ENCODE measurements around the gene EPHB2. TPM values are rescaled to one million over a fixed set of nuclear protein-coding genes. Genes with fewer than 3 reads are reported as not detected.

The EPHB2 gene
- polyA plus RNA-seq, 1 donor from 2014 or later, result 22.8 TPM

- H3K9me2 ChIP-seq (ENCODE audit: insufficient read depth, low read length), result no peaks in the 10 kb centered on the region
- no peak overlapping the region for H2AFZ ChIP-seq (ENCODE audit: low read depth, low read length)
- H3K27ac ChIP-seq (ENCODE audit: low read length), result no peak overlapping the region
- H4K20me1 ChIP-seq (ENCODE audit: insufficient read depth), result no peaks in the 10 kb centered on the region
- no peak overlapping the region for H3K4me3 ChIP-seq (ENCODE audit: low read length)
- no peaks in the 10 kb centered on the region for H3K79me2 ChIP-seq (replicated peaks; ENCODE audit: insufficient read depth, low read length)
- no peaks in the 10 kb centered on the region for H3F3A ChIP-seq (ENCODE audit: insufficient read depth, low read length, poor library complexity, severe bottlenecking)
- TF ChIP-seq REST (IDR thresholded peaks at IDR 0.05; ENCODE audit: borderline replicate concordance) (no peak), RAD21 (conservative IDR thresholded peaks at IDR 0.05) (no peak), MXI1 (conservative IDR thresholded peaks at IDR 0.05; ENCODE audit: poor library complexity, severe bottlenecking) (no peak), EZH2 (IDR thresholded peaks at IDR 0.05; ENCODE audit: borderline replicate concordance, insufficient read depth, low read length, poor library complexity, severe bottlenecking) (no peak), EP300 (conservative IDR thresholded peaks at IDR 0.05; ENCODE audit: poor library complexity, severe bottlenecking) (no peak), CTCF (IDR thresholded peaks at IDR 0.05; ENCODE audit: poor library complexity, severe bottlenecking) (no peak), TAF1 (IDR thresholded peaks at IDR 0.05; ENCODE audit: low read depth) (no peak), POLR2AphosphoS5 (IDR thresholded peaks at IDR 0.05) (no peak), SMC3 (conservative IDR thresholded peaks at IDR 0.05; ENCODE audit: poor library complexity) (no peak)
- H3K9ac ChIP-seq (ENCODE audit: low read length), result no peak overlapping the region
- no peak overlapping the region for H3K4me2 ChIP-seq (ENCODE audit: low read length)
- H3K9me3 ChIP-seq (ENCODE audit: low read length), result no peaks in the 10 kb centered on the region
- H3K36me3 ChIP-seq (ENCODE audit: insufficient read depth, low read length), result no peaks in the 10 kb centered on the region
- no peaks in the 10 kb centered on the region for H3K27me3 ChIP-seq (ENCODE audit: insufficient read depth, low read depth, low read length)
These were observed 247.9 kb downstream of the EPHB2 start for GRCh38 chr1:22958556-22958955.

GRCh38 chr1:22959545-22960360 is 249.1 kb downstream of the EPHB2 start:
- H3K36me3 ChIP-seq (ENCODE audit: insufficient read depth, low read length), result no peaks in the 10 kb centered on the region
- no peaks in the 10 kb centered on the region for H3K9me3 ChIP-seq (ENCODE audit: low read length)
- no peaks in the 10 kb centered on the region for H3K27me3 ChIP-seq (ENCODE audit: insufficient read depth, low read depth, low read length)
- H3K9ac ChIP-seq (ENCODE audit: low read length), result no peak overlapping the region
- H3F3A ChIP-seq (ENCODE audit: insufficient read depth, low read length, poor library complexity, severe bottlenecking), result no peaks in the 10 kb centered on the region
- no peak overlapping the region for H3K4me2 ChIP-seq (ENCODE audit: low read length)
- no peak overlapping the region for H2AFZ ChIP-seq (ENCODE audit: low read depth, low read length)
- H4K20me1 ChIP-seq (ENCODE audit: insufficient read depth), result no peaks in the 10 kb centered on the region
- no peaks in the 10 kb centered on the region for H3K9me2 ChIP-seq (ENCODE audit: insufficient read depth, low read length)
- no peak for TF ChIP-seq TAF1 (IDR thresholded peaks at IDR 0.05; ENCODE audit: low read depth)
- TF ChIP-seq RAD21 (conservative IDR thresholded peaks at IDR 0.05), result no peak
- TF ChIP-seq CTCF (IDR thresholded peaks at IDR 0.05; ENCODE audit: poor library complexity, severe bottlenecking), result no peak
- no peak for TF ChIP-seq MXI1 (conservative IDR thresholded peaks at IDR 0.05; ENCODE audit: poor library complexity, severe bottlenecking)
- no peak for TF ChIP-seq EP300 (conservative IDR thresholded peaks at IDR 0.05; ENCODE audit: poor library complexity, severe bottlenecking)
- TF ChIP-seq POLR2AphosphoS5 (IDR thresholded peaks at IDR 0.05), result no peak
- no peak for TF ChIP-seq REST (IDR thresholded peaks at IDR 0.05; ENCODE audit: borderline replicate concordance)
- no peak for TF ChIP-seq EZH2 (IDR thresholded peaks at IDR 0.05; ENCODE audit: borderline replicate concordance, insufficient read depth, low read length, poor library complexity, severe bottlenecking)
- no peak for TF ChIP-seq SMC3 (conservative IDR thresholded peaks at IDR 0.05; ENCODE audit: poor library complexity)
- H3K79me2 ChIP-seq (replicated peaks; ENCODE audit: insufficient read depth, low read length), result no peaks in the 10 kb centered on the region
- no peak overlapping the region for H3K4me3 ChIP-seq (ENCODE audit: low read length)
- no peak overlapping the region for H3K27ac ChIP-seq (ENCODE audit: low read length)
